Peyer's patch (tissue), 4 donors: ENCODE data around the gene PLEKHG2.

Experiments
- CTCF ChIP-seq, 6 experiments: fragments of 450-650 bp in 4 of 6; fragments of 200-600 bp in 2 of 6; sonication (generic) in 1 of 6; IDR thresholded peaks; one replicate each; pipeline ENCODE4 v1.5.1; 2017 to 2019; ENCODE audit warnings: antibody characterized with exemption in 6 of 6, mild to moderate bottlenecking in 3 of 6, moderate library complexity in 1 of 6
- POLR2A ChIP-seq, 2 donors: fragments of 450-650 bp; IDR thresholded peaks; one replicate each; pipeline ENCODE4 v1.5.1; 2017; ENCODE audit warnings: antibody characterized with exemption in 2 of 2, mild to moderate bottlenecking in 2 of 2, moderate library complexity in 2 of 2

- no peak for TF ChIP-seq CTCF (IDR thresholded peaks at IDR 0.05)
- TF ChIP-seq POLR2A (IDR thresholded peaks at IDR 0.05): no peak
Measured at GRCh38 chr19:39407410-39407659, 5.1 kb upstream of the PLEKHG2 start.
